SU-DHL-6 (cell line): ENCODE data around the gene EPHA6.

Source experiments
- EZH2phosphoT487 ChIP-seq: fragments of 200-600 bp; sonication (generic), shearing (Covaris generic); conservative IDR thresholded peaks from 2 replicates; pipeline ENCODE4 v1.6.1; 2018; ENCODE audit warnings: mild to moderate bottlenecking, antibody characterized with exemption, low read length, moderate library complexity, mixed read lengths
- TF ChIP-seq, protein P1 (sequence below): fragments of 200-600 bp; sonication (generic); IDR thresholded peaks from one replicate; pipeline ENCODE4 v1.5.1; 2017; ENCODE audit warnings: antibody characterized with exemption, mild to moderate bottlenecking, low read length, moderate library complexity; ENCODE audit not compliant: insufficient read depth, poor library complexity, severe bottlenecking

DNA sequence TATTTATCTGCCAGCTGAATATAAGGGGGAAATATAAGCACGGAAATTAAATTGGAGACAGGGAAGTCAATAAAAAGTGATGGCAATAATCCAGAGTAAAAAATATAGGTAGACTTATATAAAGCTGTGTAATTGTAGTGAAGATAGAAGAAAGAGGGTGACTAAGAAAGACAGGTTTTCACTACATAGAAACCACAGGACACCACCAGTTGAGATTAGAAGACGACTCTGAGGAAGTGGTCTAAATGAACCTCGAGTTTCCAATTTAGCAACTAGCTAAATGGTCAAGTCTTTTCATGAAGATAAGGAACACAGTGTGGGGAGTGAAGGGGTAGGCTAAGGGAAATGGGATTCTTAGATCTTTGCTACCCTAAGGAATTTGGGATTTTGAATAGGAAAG is 761.3 kb downstream of the EPHA6 start:
- TF ChIP-seq, protein P1, sequence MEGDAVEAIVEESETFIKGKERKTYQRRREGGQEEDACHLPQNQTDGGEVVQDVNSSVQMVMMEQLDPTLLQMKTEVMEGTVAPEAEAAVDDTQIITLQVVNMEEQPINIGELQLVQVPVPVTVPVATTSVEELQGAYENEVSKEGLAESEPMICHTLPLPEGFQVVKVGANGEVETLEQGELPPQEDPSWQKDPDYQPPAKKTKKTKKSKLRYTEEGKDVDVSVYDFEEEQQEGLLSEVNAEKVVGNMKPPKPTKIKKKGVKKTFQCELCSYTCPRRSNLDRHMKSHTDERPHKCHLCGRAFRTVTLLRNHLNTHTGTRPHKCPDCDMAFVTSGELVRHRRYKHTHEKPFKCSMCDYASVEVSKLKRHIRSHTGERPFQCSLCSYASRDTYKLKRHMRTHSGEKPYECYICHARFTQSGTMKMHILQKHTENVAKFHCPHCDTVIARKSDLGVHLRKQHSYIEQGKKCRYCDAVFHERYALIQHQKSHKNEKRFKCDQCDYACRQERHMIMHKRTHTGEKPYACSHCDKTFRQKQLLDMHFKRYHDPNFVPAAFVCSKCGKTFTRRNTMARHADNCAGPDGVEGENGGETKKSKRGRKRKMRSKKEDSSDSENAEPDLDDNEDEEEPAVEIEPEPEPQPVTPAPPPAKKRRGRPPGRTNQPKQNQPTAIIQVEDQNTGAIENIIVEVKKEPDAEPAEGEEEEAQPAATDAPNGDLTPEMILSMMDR: no peak
- no peak for TF ChIP-seq EZH2phosphoT487
